ENCODE data around the gene RPS6KA5. TPM values are rescaled to one million over a fixed set of nuclear protein-coding genes. Genes with fewer than 3 reads are reported as not detected.

RPS6KA5 gene
- total and polyA plus RNA-seq, 7 donors: 0.94 to 20.0 (median 11.5) TPM

DNA sequence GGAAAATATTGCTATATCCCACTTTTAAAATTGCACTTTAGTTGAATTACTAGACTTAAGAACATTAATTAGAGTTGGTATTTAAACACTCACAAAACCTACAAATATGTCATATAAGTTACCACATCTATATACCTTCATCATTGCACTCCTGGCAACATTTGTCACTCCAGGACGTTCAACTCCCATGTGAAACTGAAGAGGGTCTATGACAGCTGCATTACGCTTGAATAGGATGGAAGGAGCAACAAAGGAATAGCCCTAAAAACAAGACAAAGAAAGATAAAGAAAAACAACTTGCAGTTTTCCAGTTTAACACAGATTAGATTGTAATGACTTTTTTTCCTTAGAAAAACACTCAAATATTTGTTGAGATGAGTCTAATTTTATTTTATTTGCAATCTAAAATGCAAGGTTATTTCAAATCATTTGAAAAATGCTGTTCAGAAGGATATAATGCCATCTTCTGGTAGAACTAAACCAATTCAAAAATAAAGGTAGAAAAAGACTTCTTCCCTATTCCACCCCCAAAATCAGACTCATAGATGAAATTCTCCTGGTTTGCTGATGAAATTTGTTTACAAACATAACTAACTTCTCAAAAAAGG is 159.9 kb downstream of the RPS6KA5 start:
- DNase-seq (no peak), ATAC-seq (no peak)
- intact Hi-C loops (cut with DNase I): loop anchor here in 1 of 2 donors (10.0 kb wide), 1 partner anchor 154 kb away; no protein-coding TSS in a partner anchor
- H3K36me3 ChIP-seq (ENCODE audit: insufficient read depth in 1 of 2, low read depth in 1 of 2): peaks cover 3 to 44% of the 10 kb centered on the region in 2 donors
- no peak overlapping the region for H3K4me3 ChIP-seq
- no peaks in the 10 kb centered on the region for H3K9me3 ChIP-seq
- 69 to 75% (median 72%) methylated on average over 2 of the region's 2 CpGs for WGBS, 3 donors
- H3K4me1 ChIP-seq: no peaks in the 10 kb centered on the region
- H3K27ac ChIP-seq: no peak overlapping the region
- TF ChIP-seq, protein P1, sequence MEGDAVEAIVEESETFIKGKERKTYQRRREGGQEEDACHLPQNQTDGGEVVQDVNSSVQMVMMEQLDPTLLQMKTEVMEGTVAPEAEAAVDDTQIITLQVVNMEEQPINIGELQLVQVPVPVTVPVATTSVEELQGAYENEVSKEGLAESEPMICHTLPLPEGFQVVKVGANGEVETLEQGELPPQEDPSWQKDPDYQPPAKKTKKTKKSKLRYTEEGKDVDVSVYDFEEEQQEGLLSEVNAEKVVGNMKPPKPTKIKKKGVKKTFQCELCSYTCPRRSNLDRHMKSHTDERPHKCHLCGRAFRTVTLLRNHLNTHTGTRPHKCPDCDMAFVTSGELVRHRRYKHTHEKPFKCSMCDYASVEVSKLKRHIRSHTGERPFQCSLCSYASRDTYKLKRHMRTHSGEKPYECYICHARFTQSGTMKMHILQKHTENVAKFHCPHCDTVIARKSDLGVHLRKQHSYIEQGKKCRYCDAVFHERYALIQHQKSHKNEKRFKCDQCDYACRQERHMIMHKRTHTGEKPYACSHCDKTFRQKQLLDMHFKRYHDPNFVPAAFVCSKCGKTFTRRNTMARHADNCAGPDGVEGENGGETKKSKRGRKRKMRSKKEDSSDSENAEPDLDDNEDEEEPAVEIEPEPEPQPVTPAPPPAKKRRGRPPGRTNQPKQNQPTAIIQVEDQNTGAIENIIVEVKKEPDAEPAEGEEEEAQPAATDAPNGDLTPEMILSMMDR (IDR thresholded peaks at IDR 0.05): peak; percentile 9
- H3K27me3 ChIP-seq (ENCODE audit: insufficient read depth in 3 of 3, low read length in 2 of 3): no peaks in the 10 kb centered on the region

DNA sequence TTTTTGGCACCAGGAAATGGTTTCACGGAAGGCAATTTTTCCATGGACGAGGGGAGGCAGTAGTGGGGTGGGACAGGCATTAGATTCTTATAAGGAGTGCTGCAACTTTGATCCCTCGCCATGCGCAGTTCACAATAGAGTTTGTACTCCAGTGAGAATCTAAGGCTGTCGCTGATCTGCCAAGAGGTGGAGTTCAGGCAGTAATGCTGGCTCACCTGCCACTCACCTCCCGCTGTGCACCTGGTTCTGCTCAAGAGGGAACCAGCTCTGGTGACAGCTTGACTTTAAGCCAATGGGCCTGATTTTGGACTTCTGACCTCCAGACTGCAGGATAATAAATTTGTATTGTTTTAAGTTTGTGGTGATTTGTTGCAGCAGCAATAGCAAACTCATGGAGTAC is 163.4 kb downstream of the RPS6KA5 start:
- Histone ChIP-seq H3K27me3 (ENCODE audit: insufficient read depth in 3 of 3, low read length in 2 of 3) (no peaks in the 10 kb centered on the region), H3K4me3 (no peak overlapping the region), H3K9me3 (no peaks in the 10 kb centered on the region), H3K27ac (no peak overlapping the region), H3K36me3 (ENCODE audit: insufficient read depth in 1 of 2, low read depth in 1 of 2) (peaks cover 3 to 48% of the 10 kb centered on the region in 2 donors), H3K4me1 (no peaks in the 10 kb centered on the region)
- TF ChIP-seq, protein P1 (IDR thresholded peaks at IDR 0.05): no peak
- 96 to 97% (median 96%) methylated on average over 6 of the region's 6 CpGs for WGBS, 3 donors
- DNase-seq: no peak
- intact Hi-C loops (cut with DNase I): no loop called here
- ATAC-seq: no peak

DNA sequence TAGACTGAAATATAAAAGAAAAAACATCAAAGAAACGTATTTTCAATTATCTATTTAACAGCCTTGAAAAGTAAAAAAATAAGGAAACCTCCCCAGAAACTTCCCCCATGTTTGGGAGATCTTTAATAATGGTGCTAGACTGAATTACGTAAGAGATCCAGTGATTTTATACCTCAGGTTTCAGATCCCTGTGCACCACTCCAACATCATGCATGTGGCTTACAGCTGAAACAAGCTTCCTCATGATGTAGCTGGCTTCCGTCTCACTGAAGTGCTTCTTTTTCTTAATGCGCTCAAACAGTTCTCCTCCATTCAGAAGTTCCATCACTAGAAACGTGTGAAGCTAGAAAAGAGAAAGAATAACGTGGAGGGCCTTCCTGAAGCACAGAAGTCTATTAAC is 166.2 kb downstream of the RPS6KA5 start:
- WGBS, 3 donors: 87 to 92% (median 88%) methylated on average over 6 of the region's 6 CpGs
- Histone ChIP-seq H3K4me1 (no peaks in the 10 kb centered on the region), H3K9me3 (no peaks in the 10 kb centered on the region), H3K4me3 (no peak overlapping the region), H3K27ac (no peak overlapping the region), H3K36me3 (ENCODE audit: insufficient read depth in 1 of 2, low read depth in 1 of 2) (peaks cover 3 to 42% of the 10 kb centered on the region in 2 donors), H3K27me3 (ENCODE audit: insufficient read depth in 3 of 3, low read length in 2 of 3) (no peaks in the 10 kb centered on the region)
- no peak for ATAC-seq
- DNase-seq: no peak
- intact Hi-C loops (cut with DNase I): no loop called here
- TF ChIP-seq, protein P1 (IDR thresholded peaks at IDR 0.05): no peak

DNA sequence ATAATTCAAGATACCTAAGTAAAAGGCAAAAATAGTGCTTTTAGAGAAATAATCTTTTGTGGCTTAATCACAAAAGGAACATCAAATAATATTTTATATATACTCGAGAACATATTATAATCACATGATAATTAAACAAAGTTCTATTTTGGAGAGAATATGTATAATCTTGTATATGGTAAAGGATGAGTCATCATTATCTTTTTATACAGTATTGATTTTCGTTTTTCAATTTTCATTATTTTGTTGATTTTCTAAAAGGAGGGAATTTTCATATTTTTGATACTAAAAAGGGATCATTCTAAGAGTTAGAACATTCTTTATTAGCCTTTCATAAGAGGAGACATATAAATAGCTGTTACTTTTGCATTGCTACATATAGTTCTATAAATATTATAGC is 166.9 kb downstream of the RPS6KA5 start:
- H3K4me3 ChIP-seq: no peak overlapping the region
- WGBS, 3 donors: 94 to 98% (median 97%) methylated on average over 2 of the region's 2 CpGs
- H3K36me3 ChIP-seq (ENCODE audit: insufficient read depth in 1 of 2, low read depth in 1 of 2): peaks cover 3 to 35% of the 10 kb centered on the region in 2 donors
- no peak for ATAC-seq
- H3K9me3 ChIP-seq: no peaks in the 10 kb centered on the region
- H3K27me3 ChIP-seq (ENCODE audit: insufficient read depth in 3 of 3, low read length in 2 of 3): no peaks in the 10 kb centered on the region
- intact Hi-C loops (cut with DNase I): no loop called here
- TF ChIP-seq, protein P1 (IDR thresholded peaks at IDR 0.05): no peak
- H3K4me1 ChIP-seq: no peaks in the 10 kb centered on the region
- no peak for DNase-seq
- no peak overlapping the region for H3K27ac ChIP-seq

DNA sequence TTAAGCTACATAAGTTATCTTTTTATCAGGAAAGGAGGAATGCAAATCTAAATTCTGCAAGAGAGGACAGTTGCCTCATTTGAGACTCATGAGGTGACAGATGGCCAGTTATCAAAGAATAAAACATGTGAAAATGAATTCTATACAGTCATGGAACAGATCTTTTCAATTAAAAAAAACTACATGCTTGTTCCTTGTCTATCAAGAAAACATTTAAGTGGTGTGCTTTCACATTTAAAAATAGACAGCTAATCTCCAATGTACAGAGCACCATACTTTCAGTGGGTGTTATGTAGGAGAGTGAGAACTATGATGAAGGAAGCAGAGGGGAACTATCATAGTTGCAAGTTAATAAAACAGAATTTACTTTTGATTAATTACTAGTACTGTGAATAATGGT is 167.5 kb downstream of the RPS6KA5 start:
- ATAC-seq: no peak
- H3K9me3 ChIP-seq: no peaks in the 10 kb centered on the region
- no peaks in the 10 kb centered on the region for H3K4me1 ChIP-seq
- H3K27me3 ChIP-seq (ENCODE audit: insufficient read depth in 3 of 3, low read length in 2 of 3): no peaks in the 10 kb centered on the region
- TF ChIP-seq, protein P1 (IDR thresholded peaks at IDR 0.05): no peak
- intact Hi-C loops (cut with DNase I): no loop called here
- DNase-seq: no peak
- H3K27ac ChIP-seq: no peak overlapping the region
- H3K4me3 ChIP-seq: no peak overlapping the region
- H3K36me3 ChIP-seq (ENCODE audit: insufficient read depth in 1 of 2, low read depth in 1 of 2): peaks cover 3 to 30% of the 10 kb centered on the region in 2 donors
